HEK293T (cell line): Measurements from ENCODE around the gene APBA1.

Experiments used
- CTCF ChIA-PET: fragments of 350-600 bp; formaldehyde crosslinking; extraction: SDS; loops from one replicate; lab custom pipeline; 2021; ENCODE audit warnings: antibody characterized with exemption, inconsistent platforms; lab: Yijun Ruan, JAX
- POLR2A ChIA-PET: fragments of 350-600 bp; formaldehyde crosslinking; extraction: SDS; loops from one replicate; lab custom pipeline; 2020; ENCODE audit warnings: antibody characterized with exemption, inconsistent platforms; lab: Yijun Ruan, JAX
- DNase-seq: peaks from one replicate; pipeline ENCODE4 v3.0.0; 2012; ENCODE audit warnings: mixed read lengths; ENCODE audit errors: extremely low spot score
- ARNT ChIP-seq: fragments of 450-650 bp; IDR thresholded peaks from 2 replicates; pipeline ENCODE4 v1.6.1; 2017; ENCODE audit warnings: mild to moderate bottlenecking
- BHLHE40 ChIP-seq: fragments of 450-650 bp; IDR thresholded peaks from 2 replicates; pipeline ENCODE4 v1.6.1; 2016; ENCODE audit warnings: mild to moderate bottlenecking, moderate library complexity, borderline replicate concordance
- CTBP1 ChIP-seq: fragments of 450-650 bp; IDR thresholded peaks from 2 replicates; pipeline ENCODE4 v1.6.1; 2016; ENCODE audit warnings: borderline replicate concordance
- ELF4 ChIP-seq: fragments of 450-650 bp; IDR thresholded peaks from 2 replicates; pipeline ENCODE4 v1.6.1; 2017; ENCODE audit warnings: antibody characterized with exemption
- FOXA1 ChIP-seq: fragments of 450-650 bp; IDR thresholded peaks from 2 replicates; pipeline ENCODE4 v1.6.1; 2016; ENCODE audit warnings: mild to moderate bottlenecking
- FOXK2 ChIP-seq: fragments of 450-650 bp; IDR thresholded peaks from 2 replicates; pipeline ENCODE4 v1.6.1; 2016; ENCODE audit warnings: mild to moderate bottlenecking
- FOXM1 ChIP-seq: fragments of 450-650 bp; IDR thresholded peaks from 2 replicates; pipeline ENCODE4 v1.6.1; 2017; ENCODE audit warnings: mild to moderate bottlenecking, borderline replicate concordance
- HDGF ChIP-seq: fragments of 450-650 bp; IDR thresholded peaks from 2 replicates; pipeline ENCODE4 v1.6.1; 2017; ENCODE audit warnings: antibody characterized with exemption, borderline replicate concordance
- L3MBTL2 ChIP-seq: fragments of 450-650 bp; conservative IDR thresholded peaks from 2 replicates; pipeline ENCODE4 v1.6.1; 2016; ENCODE audit warnings: mild to moderate bottlenecking
- LEF1 ChIP-seq: fragments of 450-650 bp; IDR thresholded peaks from 2 replicates; pipeline ENCODE4 v1.6.1; 2017; ENCODE audit warnings: mild to moderate bottlenecking, borderline replicate concordance
- NFRKB ChIP-seq: fragments of 450-650 bp; IDR thresholded peaks from 2 replicates; pipeline ENCODE4 v1.6.1; 2016; ENCODE audit warnings: mild to moderate bottlenecking, moderate library complexity
- PKNOX1 ChIP-seq: fragments of 450-650 bp; IDR thresholded peaks from 2 replicates; pipeline ENCODE4 v1.6.1; 2016
- SP1 ChIP-seq: fragments of 450-650 bp; IDR thresholded peaks from 2 replicates; pipeline ENCODE4 v1.6.1; 2017
- SUZ12 ChIP-seq: fragments of 450-650 bp; IDR thresholded peaks from 2 replicates; pipeline ENCODE4 v1.6.1; 2016; ENCODE audit warnings: mild to moderate bottlenecking
- TARDBP ChIP-seq: fragments of 450-650 bp; IDR thresholded peaks from 2 replicates; pipeline ENCODE4 v1.6.1; 2016
- ZNF384 ChIP-seq: fragments of 450-650 bp; IDR thresholded peaks from 2 replicates; pipeline ENCODE4 v1.6.1; 2016

Gene APBA1

GRCh38 chr9:69396759-69397158 lies 275.4 kb downstream of the APBA1 start:
- ChIA-PET CTCF (no interaction called here), POLR2A (no interaction called here)
- TF ChIP-seq BHLHE40 (no peak), ELF4 (no peak), FOXK2 (no peak), PKNOX1 (no peak), ZNF384 (no peak), LEF1 (no peak), TARDBP (no peak), HDGF (no peak), ARNT (no peak), FOXA1 (no peak)
- DNase-seq: no peak

DNA sequence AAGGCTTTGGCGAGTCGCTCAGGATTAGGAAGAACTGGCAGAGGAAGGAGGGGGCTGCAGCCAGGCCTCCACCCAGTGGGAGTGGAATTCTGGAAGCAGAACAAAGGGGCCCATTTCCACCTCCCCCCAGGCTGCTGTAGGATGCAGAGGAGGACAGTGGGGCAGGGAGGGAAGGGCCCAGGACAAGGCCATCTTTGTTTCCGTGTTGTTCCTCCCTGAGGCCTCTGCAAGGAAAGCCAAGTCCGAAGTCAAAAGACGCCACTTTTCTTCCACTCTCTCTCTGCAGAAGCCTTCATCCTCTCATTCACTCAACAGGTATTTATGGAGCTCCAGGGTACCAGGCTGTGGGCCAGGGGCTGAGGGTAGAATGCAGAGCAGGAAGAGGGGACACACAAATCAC lies 276.5 kb downstream of the APBA1 start:
- CTCF ChIA-PET: no interaction called here
- POLR2A ChIA-PET: no interaction called here
- TF ChIP-seq FOXM1: no peak
- no peak for TF ChIP-seq ZNF384
- no peak for TF ChIP-seq FOXA1
- TF ChIP-seq SUZ12: no peak
- no peak for TF ChIP-seq CTBP1
- TF ChIP-seq TARDBP: no peak
- TF ChIP-seq BHLHE40: no peak
- no peak for TF ChIP-seq FOXK2
- TF ChIP-seq NFRKB: no peak
- no peak for TF ChIP-seq SP1
- TF ChIP-seq LEF1: no peak
- TF ChIP-seq HDGF: no peak
- TF ChIP-seq PKNOX1: no peak
- TF ChIP-seq ARNT: no peak
- TF ChIP-seq ELF4: no peak
- TF ChIP-seq L3MBTL2: no peak
- no peak for DNase-seq

DNA sequence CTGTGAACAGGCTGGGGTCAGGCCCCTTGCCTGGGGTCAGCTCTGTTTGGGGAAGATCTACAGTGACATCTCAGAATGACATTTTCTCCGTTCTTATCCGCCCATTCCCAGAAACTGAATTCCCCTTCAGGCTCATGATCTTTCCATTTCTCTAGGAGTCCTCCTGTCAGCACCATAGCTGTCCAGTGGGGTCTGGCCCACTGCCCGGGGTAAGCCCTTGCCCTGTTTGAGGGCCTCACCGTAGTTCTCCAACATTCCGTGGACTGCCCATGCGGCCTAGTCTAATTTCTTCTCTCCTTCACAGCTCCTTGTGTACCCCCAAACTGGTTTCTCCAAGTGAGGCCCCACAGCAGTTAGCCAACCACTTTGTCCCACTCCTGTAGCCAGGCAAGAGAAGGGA lies 278.7 kb downstream of the APBA1 start:
- POLR2A ChIA-PET: no interaction called here
- CTCF ChIA-PET: no interaction called here
- no peak for TF ChIP-seq SUZ12
- TF ChIP-seq FOXM1: no peak
- TF ChIP-seq BHLHE40: no peak
- no peak for TF ChIP-seq CTBP1
- TF ChIP-seq FOXK2: no peak
- no peak for TF ChIP-seq ARNT
- no peak for TF ChIP-seq ELF4
- TF ChIP-seq HDGF: no peak
- TF ChIP-seq TARDBP: no peak
- no peak for DNase-seq

DNA sequence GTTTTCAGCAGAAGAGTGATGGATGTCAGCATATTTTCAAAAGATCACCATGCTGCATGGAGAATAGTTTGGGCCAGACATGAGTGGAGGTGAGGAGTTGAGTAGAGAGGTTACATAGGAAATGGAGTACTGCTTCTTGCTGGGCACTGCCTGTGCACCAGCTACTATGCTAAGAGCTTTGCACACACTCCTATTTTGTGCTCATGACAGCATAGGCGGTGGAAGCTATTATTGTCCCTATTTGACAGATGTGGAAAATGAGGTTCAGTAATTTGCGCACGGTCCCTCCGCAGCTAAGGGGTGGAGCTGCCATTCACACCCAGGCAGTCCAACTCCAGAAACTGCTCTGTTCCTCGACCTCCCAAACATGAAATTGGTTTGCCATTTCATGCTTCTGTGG lies 279.3 kb downstream of the APBA1 start:
- ChIA-PET POLR2A (no interaction called here), CTCF (no interaction called here)
- DNase-seq: no peak
- no peak for TF ChIP-seq BHLHE40
- no peak for TF ChIP-seq FOXM1
- no peak for TF ChIP-seq PKNOX1
- no peak for TF ChIP-seq TARDBP
- TF ChIP-seq NFRKB: no peak
- TF ChIP-seq LEF1: no peak
- no peak for TF ChIP-seq ELF4
- no peak for TF ChIP-seq HDGF
- no peak for TF ChIP-seq L3MBTL2
- TF ChIP-seq SUZ12: no peak
- TF ChIP-seq ZNF384: no peak
- TF ChIP-seq FOXA1: no peak
- TF ChIP-seq SP1: no peak
- no peak for TF ChIP-seq ARNT
- TF ChIP-seq CTBP1: no peak
- TF ChIP-seq FOXK2: no peak

DNA sequence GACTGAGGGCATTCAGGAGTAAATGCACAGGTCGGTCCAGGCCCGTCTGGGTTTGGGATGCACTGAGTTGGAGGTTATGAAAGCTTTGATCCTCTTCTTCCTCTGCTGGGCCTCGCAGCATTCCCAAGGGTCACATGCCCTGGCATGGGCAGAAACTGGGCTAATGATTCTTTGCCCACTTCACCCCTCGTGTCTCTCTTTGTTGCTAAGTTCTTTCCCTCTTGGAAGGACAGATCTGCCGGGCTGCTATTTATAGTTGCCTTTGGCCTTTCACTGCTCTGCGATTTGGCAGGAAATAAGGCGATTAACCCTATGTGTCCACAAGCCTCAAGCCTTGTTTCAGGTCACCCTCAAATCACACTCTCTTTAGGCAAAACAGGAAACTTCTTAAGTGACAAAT lies 280.2 kb downstream of the APBA1 start:
- ChIA-PET CTCF (no interaction called here), POLR2A (no interaction called here)
- no peak for TF ChIP-seq TARDBP
- no peak for TF ChIP-seq FOXM1
- TF ChIP-seq FOXK2: no peak
- TF ChIP-seq ZNF384: no peak
- TF ChIP-seq ARNT: no peak
- TF ChIP-seq HDGF: no peak
- no peak for TF ChIP-seq PKNOX1
- no peak for TF ChIP-seq SP1
- TF ChIP-seq L3MBTL2: no peak
- no peak for TF ChIP-seq SUZ12
- TF ChIP-seq FOXA1: no peak
- TF ChIP-seq BHLHE40: no peak
- no peak for DNase-seq

DNA sequence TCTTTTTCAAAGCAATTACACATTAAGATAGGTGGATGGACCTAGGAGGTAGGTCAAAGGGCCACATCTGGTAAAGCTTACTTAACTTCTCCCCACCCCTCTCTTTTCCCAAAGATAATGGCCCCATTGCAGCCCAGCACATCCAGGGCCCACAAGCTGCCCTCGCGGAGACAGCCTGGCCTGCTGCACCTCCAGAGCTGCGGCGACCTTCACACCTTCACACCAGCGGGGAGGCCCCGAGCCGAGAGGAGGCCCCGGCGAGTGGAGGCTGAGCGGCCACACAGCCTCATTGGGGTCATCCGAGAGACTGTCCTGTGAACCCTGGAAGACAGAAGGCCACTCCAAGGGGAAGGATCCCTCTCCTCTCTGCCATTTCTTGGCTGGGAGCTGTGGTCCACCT lies 280.7 kb downstream of the APBA1 start:
- no peak for DNase-seq
- ChIA-PET CTCF (no interaction called here), POLR2A (no interaction called here)
- no peak for TF ChIP-seq FOXM1
- TF ChIP-seq TARDBP: no peak
- no peak for TF ChIP-seq ARNT
- TF ChIP-seq ZNF384: no peak
- TF ChIP-seq SP1: no peak
- TF ChIP-seq PKNOX1: no peak
- no peak for TF ChIP-seq ELF4
- no peak for TF ChIP-seq NFRKB
- TF ChIP-seq FOXK2: no peak
- no peak for TF ChIP-seq BHLHE40
- TF ChIP-seq FOXA1: no peak
- no peak for TF ChIP-seq L3MBTL2
- TF ChIP-seq LEF1: no peak
- TF ChIP-seq SUZ12: no peak
- TF ChIP-seq CTBP1: no peak
